NCI-H446 (cell line): ENCODE results near the gene RILPL1.

Experiments
- DNase-seq, 2 experiments: peaks; one replicate each; lab custom pipeline; 2025; lab: John Stamatoyannopoulos, UW

The RILPL1 gene

DNA sequence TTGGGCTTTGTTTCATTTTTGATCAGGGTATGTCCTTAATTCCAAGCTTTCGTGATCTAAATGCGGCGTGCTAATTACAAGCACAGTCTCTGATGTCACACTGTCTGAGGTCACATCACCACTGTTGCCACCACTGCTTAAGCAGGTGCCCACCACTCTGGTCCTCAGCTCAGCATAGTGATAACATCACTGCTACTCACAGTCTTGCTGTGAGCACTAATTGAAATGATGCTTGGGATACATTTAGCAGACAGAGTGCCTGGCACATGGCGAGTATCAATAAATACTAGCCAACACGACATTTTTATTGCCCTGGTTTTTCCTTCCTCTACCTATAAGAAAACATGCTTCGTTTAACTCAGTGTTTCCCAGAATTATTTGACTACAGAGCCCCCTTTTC is 104.9 kb downstream of the RILPL1 start:
- DNase-seq, result no peak

DNA sequence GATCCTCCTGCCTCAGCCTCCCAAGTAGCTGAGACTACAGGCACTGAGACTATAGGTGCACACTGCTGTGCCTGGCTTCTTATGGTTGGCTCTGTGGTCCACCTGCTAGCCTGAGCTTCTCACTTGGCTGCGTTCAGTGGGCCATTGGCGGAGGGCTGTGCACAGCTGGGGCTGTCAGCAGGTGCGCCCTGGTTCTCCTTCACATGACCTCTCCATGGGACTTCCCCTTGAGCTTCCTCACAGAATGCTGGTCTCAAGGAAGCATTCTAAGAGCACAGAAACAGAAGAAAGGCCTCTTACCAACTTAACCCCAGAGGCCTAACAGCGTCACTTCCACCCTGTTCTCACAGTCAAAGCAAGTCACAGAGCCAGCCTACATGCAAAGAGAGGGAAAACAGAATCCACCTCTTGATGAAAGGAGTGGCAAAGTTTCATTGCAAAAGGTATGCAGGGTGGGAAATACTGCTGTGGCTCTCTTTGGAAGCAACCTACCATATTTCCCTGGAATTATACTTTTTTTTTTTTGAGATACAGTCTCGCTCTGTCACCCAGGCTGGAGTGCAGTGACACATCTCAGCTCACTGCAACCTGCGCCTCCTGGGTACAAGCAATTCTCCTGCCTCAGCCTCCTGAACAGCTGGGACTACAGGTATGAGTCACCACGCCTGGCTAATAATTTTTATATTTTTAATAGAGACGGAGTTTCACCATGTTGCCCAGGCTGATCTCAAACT is 106.3 kb downstream of the RILPL1 start:
- no peak for DNase-seq

DNA sequence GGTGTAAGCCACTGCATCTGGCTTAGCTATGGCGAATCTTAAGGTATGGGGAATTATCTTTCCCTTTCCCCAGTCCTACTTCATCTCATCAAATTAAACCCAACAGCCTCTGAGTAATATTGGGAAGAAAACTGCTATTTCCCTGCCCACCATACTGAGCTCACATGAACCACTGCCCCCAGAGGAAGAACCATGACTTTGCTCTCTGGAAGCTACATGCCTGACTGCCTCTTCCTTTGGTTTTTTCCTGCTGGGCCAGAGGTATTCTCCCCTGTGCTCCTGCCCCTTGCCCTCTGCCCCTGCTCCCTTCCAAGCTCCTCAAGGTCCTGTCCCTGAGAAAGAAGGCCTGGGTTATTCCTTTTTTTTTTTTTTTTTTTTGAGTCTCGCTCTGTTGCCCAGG is 112.2 kb downstream of the RILPL1 start:
- no peak for DNase-seq
